CD1c-positive myeloid dendritic cell (primary cell): ENCODE data around the gene COX19.

ENCODE experiments used
- DNase-seq: peaks from one replicate; pipeline ENCODE4 v3.0.0-alpha.2; 2016; ENCODE audit errors: extremely low spot score

COX19 gene

DNA sequence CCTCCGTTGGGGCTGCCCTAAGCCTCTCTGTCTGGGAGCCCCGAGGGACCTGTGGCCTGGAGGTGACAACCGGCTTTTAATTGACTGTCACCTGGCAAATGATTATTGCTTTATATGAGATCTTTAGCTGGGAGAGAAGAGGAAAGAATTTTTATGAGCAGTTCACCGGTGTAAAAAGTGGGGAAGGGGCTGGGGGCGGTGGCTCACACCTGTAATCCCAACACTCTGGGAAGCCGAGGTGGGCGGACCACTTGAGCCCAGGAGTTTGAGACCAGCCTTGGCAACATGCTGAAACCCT, 2.6 kb upstream of the COX19 start:
- DNase-seq, result no peak

DNA sequence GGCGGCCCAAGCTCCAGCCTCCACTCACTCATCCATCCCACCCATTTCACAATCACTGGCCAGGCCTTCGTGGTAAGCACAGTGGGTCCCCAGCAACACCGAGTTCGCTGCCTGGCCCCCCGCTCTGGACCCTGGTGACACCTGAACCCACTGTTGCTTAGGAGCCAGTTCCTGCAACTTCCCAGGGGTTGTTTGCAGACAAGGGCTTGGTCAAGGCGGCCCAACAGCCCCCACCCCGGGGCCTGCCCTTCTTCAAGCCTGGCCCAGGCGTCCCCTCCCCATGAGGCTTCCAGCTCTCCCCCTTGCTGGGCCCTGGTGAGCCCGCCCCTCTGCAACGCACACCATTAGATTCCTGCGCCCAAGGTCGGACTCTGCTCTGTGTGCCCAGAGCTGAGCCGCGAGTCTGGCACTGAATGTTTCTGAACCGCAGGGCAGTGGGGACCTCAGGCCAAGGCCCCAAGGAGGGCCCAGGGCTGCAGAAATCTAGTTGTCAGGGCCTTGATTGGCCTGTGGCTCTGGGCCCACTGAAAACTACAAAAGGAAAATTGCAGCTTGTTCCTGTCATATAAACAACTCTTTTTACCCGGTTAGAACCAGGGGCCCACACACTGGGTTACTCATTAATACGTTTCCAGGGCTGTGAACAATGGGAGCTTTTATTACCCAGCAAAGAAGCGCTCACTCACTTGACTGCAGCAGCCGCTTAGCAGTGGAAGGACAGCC, 2.1 kb upstream of the COX19 start:
- no peak for DNase-seq

DNA sequence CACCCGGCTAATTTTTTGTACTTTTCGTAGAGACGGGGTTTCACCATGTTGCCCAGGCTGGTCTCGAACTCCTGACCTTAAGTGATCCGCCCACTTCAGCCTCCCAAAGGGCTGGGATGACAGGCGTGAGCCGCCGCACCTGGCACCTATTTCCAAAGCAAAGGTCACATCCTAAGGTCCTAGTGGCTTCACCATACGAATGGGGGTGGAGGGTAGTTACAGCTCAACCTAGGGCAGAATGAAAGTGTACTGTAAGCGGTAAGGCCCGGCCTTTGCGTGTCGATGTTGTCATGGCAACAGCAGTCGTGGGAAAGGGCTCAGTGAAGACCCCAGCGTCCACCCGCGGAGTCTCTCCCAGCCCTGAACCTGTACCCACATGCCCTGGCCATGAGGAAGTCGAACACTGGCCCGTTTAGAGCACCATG, 1.6 kb upstream of the COX19 start:
- DNase-seq, result no peak

DNA sequence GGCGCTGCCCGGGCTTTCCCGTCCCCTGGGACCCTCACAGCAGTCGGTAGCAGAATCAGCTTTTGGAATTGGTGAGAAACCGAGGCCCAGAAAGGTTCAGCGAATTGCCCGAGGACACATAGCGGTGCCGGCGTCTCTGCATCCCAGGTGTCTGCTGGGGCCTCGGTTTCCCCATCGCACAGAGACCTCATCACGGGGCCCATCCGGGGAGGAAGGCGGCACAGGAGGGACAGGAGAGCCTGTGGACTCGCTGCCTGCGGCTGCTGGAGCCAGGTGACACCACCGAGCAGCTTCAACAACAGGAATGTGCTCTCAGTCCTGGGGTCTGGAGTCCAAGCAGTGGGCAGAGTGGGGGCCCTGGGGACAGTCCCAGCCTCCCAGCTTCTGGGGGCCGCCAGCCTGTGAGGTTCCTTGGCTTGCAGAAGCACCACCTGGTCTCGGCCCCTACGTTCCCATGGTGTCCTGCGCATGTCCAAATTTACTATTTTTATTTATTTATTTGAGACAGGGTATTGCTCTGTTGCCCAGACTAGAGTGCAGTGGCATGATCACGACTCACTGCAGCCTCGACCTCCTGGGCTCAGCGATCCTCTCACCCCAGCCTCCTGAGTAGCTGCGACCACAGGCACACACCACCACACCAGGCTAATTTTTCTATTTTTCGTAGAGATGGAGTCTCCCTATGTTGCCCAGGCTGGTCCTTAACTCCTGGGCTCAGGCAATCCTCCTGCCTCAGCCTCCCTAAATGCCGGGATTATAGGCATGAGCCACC, 539 bp upstream of the COX19 start:
- DNase-seq, result no peak

DNA sequence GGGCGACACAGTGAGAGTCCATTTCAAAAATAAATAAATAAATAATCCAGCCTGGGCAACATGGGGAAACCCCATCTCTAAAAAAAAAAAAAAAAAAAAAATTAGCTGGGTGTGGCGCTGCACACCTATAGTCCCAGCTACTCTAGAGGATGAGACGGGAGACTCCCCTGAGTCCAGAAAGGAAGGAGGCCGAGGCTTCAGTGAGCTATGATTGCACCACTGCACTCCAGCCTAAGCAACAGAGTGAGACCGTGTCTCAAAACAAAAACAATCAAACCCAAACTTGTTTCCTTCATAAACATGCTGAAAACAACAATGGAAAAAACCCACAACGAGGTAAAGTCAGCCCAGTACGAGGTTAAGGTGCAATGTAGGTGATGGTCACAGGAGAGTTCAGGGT, 1.2 kb downstream of the COX19 start:
- peak; percentile 56 for DNase-seq

DNA sequence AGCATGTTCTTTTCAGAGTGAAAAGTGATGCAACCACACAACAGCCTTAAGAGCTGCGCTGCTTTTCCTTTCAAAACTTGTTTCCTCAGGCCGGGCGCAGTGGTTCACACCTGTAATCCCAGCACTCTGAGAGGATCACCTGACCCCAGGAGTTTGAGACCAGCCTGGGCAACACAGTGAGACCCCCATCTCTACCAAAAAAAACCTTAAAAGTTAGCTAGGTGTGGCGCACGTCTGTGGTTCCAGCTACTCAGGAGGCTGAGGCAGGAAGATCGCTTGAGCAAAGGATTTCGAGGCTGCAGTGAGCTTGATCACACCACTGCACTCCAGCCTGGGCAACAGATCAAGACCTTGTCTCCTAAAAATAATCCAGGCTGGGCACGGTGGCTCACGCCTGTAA, 2.0 kb downstream of the COX19 start:
- DNase-seq, result no peak

DNA sequence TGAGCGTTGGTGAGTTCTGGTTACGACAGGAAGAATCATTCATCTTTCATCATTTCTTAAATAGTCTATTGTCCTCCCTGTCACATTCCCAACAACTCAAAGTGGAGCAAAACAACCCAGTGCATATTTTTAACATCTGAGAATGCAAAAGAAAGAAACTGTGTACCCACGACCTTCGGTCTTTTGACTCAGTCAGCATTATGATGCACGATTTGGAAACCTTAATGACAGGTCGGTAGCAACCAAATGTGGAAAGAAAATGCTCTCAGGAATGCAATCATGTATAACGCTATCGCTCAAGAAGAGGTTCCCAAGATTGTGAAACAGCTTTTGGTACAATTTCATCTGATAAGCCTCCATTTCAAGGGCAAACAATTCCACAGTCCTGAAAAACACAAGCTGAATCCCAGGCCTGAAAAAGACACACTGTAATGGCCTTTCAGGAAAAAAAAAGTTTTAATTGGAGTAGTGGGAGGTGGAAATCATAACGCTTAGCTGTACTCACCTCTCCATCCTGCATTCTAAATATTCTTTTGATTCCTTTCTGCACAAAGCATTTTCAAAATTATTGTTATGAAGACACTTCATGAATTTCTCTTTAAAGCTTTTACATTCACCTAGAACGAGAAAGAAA, 2.6 kb downstream of the COX19 start:
- no peak for DNase-seq

DNA sequence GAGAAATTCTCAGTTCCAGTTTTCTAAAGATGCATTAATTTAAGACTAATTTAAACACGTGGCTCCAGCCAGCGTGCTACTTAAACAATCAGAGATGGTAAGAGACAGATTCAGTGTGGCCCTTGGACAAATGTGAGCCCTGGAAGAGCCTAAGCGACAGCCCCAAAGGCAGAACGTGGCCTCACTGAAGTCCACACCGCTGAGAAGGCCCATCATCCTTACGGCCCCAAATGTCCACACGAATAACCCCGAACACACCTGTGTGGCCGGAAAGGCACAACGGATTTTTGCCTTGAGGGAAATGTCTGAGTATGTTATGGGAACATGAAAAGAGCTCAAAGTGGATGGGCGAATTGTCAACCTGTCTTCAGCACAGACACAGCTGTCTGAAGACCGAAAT, 3.2 kb downstream of the COX19 start:
- DNase-seq, result peak; percentile 78

DNA sequence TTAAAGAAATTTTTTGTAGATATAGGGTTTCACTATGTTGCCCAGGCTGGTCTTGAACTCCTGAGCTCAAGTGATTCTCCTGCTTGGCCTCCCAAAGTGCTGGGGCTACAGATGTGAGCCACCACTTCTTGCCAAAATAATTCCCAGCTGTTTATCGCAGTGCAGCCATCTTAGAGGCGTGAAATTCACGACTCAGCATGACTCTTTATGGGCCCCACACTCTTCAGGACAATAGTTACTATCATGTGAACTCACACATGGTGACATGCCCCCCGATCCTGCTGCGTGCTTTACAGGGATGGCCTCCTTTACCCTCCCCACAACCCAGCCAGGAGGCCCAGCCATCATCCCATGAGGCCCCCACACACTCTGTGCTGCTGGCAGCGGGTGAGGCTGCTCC, 4.6 kb downstream of the COX19 start:
- no peak for DNase-seq

DNA sequence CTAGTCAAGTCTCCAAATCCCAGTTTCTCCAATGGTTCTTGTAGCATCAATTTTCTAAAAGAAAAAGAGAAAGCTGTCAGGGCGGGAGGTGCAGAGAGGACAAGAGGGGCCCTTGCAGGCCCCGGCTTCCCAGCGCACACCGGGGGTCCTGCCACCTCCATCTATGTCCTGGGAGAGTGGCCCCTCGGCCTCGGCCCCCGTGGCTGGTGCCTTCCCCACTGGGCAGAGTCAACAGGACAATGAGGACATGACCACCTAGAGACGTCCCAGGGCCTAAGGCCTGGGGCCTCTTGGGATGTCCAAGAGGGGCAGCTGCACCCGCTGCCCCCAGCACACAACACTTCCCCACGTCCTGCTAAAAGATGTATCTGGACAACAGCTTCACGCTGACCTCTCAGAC, 5.9 kb downstream of the COX19 start:
- DNase-seq, result no peak

DNA sequence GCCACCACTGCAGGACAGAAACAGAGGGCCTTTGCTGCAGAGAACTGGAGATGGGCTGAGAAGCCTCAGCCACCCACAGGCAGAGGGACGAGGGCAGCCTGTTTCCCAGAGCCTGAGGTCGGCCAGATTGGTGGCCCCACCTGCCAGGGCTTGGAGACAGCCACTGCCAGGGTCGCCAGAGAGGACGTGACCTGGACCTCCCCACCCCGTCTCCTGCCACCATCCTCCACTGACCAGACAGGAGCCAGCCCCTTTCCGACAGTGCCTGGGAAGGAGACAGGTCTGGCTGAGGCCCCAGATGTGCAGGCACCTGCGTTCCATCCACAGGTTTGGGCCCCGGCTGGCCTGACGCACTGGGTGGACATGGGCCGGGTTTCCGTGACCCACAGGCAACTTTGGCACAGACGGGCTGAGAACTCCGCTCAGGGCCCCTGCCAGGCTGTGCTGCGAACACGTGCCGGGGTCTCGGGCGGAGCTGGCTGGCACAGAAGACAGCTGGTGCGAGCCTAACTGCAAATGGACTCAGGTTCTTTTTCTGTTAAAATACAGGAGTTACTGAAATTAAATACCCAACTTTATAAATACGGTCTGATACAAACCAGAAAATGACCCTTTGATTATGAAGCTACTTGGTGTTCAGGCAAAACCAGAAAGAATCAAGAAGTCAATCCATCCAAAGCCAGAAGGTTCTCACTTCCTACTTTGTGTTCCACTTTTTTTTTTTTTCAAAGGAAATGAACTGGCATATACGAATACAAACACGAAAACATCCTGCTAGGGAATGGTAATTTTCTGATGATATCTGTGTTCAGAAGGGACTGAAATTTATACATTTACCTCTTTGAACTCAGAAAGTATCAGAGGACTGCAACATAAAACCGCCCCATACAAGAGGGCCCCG, 6.9 kb downstream of the COX19 start:
- peak; percentile 70 for DNase-seq

DNA sequence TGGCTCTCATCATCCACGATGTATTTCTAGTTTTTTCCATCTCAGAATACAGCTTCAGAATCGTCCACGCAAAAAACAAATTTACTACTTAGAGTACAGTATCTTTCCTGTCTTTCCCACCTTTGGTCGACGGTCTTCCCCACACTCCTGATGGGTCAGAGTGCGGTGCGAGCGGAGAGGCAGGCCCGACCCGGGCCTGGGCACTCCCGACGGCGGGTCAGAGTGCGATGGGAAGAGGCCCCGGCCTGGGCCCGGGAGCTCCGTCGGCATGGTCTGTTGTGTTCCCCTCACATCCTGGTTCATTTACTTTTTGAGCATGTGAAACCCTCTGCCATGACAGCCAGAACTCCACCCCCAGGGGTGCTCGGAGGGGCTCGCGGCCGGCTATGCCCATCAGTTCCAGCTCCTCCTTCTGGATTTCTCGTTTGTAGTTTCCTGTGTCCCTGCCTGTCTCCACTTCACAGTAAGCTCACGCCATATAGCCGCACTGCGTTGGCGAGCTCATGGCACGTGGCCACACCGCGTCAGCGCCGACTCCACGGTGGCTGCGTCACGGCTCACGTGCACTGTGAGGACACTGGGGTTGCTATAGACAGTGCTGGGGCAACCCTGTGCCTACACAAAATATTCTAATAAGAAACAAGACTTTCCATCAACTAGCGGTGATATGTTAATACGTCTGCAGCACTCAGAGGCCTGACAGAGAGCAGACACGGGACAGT, 7.8 kb downstream of the COX19 start:
- DNase-seq, result no peak

DNA sequence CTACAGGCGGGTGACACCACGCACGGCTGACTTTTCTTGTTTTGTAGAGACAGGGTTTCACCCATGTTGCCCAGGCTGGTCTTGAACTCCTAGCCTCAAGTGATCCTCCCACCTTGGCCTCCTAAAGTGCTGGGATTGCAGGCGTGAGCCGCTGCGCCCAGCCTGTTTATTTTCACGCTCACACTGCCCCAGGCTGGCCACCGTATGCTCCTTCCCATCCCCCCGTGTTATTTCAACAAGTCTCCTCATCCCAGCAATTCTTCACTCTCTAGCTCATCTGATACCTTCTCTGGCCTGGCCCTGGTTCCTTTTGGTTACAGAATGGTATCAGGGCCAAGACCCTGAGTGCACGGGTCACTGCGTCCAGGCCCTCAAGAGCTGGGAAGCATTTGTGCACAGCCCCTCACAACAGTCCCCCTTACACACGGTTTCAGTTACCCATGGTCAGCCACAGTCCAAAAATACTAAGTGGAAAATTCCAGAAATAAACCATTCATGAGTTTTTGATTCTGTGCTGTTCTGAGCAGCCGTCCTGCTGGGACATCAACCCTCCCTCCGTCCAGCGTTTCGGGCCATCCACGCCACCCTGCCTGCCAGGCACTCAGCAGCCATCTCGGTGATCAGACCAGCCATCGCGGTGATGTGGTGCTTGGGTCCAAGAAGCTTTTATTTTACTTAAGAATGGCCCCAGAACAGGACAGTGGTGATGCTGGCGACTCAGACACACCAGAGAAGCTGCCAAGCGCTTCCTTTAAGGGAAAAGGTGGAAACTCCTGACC, 8.9 kb downstream of the COX19 start:
- no peak for DNase-seq

DNA sequence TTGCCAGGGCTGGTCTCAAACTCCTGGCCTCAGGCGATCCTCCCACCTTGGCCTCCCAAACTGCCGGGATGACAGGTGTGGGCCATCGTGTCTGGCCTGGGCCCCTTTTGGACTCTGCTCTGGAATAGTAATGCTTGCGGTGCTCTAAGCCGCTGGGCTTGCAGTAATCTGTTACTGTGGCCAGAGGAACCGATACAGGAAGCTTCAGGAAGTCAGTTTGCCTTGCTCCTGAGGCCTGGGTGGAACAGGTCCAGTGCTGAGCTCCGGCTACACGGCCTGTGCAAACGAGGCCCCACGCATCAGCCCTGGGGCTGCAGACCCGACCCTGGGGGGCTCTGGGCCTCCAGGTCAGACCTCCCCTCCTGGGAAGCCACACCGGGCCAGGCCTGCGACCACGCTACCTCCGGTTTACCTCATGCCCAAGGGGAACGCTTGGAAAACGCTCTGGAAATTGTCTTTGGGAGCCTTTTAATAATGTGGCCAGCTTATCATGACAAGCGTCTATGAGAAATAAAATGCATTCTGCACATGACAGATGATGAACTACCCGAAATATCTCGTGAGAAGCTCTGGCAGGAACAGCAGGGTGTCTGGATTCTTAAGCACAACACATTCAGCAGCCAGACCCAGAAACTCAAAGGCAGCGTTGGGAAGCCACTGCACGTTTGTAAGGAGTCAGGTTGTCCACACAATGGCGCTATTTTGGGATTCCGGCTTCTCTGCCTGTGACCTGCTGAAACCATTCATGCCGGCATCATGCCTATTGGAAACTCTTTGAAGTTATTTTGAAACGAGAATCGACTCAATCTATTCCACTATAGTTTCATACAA, 10.7 kb downstream of the COX19 start:
- DNase-seq, result peak; percentile 82

DNA sequence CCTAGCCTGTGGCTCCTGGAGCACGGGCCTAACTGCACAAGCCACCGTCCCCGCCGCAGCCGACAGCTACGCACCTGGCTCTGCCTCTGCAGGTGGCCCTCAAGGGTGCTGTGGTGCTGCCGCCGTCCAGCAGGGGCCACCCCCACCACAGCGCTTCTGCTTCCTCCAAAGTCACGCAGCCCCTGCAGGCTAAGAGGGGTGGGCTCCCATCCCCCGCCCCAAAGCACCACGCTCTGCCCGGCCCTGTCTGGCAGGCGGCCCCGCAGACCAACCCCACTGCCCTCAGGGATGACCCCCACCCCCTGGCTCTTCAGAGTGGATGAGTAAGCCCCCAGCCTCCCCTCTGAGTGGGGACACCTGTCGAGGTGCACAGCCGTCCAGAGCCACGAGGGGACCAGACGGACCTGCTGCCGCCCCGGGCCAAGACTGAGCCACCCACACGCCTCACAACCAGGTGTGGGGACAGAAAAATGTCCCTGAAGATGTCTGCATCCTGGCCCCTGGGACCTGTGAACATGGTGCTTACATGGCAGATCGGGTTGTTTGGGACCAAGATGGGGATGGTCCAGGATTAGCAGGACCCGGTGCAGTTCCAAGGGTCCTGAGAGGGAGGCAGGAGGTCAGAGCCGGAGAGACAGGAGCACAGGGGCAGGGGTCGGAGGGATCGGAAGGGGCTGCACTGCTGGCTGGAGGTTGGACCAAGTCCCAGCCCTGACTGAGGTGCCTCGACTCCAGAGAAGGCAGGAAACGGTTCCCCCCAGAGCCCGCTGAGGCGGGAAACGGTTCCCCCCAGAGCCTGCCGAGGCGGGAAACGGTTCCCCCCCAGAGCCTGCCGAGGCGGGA, 11.9 kb downstream of the COX19 start:
- DNase-seq, result no peak

DNA sequence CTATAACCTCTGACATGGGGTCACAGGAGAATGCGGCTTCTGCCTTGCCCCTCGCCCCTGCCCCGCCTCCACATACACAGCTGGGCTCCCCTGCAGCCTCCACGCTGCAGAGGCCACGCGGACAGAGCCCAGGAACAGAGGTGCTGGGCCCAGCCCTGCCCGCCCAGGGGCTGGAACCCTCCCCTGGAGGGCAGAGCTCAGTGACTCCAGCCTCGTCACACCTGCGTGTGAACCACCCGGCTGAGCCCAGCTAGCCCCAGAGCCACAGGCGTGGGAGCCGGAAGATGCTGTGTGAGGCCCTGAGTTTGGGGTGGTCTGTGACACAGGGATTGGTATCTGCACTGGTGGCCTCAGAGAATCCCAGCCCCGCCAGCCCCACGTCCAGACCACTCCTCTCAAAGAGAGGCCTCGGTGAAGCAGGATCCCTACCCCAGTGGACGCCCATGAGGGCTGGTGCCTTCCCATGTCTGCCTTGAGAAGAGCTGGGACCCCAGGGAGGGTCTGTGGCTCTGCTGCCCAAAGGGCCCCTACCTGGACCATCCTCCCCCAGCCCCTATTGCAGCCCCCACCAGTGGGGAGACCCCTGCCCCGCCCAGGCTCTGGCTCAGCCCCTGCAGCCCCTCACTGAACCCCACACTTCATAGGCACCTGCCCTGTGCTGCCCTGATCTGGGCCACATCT, 12.8 kb downstream of the COX19 start:
- no peak for DNase-seq

DNA sequence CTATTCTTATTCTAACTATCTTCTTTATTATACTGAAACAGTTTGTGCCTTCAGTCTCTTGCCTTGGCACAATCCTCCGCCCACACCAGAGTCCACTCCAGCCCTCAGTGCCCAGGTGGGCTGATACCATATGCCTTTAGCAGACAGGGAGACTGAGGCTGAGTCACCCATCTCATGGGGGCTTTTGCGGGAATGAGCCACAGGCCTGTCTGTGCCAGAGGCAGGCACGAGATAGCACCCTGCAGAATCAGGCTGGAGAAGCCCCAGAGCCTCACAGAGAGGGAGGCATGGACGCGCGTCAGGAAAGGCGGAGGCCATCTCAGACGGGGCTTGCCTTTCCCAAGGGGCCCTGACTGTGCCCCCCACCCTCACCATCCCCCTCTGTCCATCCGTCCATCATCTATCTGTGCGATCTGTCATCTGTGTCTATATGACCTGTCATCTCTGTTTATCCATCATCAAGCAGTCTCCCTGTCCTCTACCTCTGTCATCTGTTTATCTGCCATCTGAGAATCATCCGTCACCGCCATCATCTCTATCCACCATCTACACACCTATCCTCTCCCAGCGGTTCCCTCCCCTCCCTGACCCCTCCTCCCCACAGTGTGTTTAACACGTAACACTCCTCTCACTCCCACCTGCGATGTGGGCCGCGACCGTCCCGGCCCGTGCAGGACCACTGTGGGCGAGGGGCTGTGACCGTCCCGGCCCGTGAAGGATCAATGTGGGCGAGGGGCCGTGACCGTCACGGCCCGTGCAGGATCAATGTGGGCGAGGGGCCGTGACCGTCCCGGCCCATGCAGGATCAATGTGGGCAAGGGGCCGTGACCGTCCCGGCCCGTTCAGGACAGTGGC, 13.6 kb downstream of the COX19 start:
- DNase-seq, result no peak
